ENCODE measurements around the gene CCDC85C. TPM values are rescaled to one million over a fixed set of nuclear protein-coding genes. Genes with fewer than 3 reads are reported as not detected.

Gene CCDC85C
- total and polyA plus RNA-seq, 2 of the 8 experiments (the other 6 are each of a cell fraction or from before 2014, with no cell fraction given): 16.8 to 35.8 TPM

- TF ChIP-seq, protein P1, sequence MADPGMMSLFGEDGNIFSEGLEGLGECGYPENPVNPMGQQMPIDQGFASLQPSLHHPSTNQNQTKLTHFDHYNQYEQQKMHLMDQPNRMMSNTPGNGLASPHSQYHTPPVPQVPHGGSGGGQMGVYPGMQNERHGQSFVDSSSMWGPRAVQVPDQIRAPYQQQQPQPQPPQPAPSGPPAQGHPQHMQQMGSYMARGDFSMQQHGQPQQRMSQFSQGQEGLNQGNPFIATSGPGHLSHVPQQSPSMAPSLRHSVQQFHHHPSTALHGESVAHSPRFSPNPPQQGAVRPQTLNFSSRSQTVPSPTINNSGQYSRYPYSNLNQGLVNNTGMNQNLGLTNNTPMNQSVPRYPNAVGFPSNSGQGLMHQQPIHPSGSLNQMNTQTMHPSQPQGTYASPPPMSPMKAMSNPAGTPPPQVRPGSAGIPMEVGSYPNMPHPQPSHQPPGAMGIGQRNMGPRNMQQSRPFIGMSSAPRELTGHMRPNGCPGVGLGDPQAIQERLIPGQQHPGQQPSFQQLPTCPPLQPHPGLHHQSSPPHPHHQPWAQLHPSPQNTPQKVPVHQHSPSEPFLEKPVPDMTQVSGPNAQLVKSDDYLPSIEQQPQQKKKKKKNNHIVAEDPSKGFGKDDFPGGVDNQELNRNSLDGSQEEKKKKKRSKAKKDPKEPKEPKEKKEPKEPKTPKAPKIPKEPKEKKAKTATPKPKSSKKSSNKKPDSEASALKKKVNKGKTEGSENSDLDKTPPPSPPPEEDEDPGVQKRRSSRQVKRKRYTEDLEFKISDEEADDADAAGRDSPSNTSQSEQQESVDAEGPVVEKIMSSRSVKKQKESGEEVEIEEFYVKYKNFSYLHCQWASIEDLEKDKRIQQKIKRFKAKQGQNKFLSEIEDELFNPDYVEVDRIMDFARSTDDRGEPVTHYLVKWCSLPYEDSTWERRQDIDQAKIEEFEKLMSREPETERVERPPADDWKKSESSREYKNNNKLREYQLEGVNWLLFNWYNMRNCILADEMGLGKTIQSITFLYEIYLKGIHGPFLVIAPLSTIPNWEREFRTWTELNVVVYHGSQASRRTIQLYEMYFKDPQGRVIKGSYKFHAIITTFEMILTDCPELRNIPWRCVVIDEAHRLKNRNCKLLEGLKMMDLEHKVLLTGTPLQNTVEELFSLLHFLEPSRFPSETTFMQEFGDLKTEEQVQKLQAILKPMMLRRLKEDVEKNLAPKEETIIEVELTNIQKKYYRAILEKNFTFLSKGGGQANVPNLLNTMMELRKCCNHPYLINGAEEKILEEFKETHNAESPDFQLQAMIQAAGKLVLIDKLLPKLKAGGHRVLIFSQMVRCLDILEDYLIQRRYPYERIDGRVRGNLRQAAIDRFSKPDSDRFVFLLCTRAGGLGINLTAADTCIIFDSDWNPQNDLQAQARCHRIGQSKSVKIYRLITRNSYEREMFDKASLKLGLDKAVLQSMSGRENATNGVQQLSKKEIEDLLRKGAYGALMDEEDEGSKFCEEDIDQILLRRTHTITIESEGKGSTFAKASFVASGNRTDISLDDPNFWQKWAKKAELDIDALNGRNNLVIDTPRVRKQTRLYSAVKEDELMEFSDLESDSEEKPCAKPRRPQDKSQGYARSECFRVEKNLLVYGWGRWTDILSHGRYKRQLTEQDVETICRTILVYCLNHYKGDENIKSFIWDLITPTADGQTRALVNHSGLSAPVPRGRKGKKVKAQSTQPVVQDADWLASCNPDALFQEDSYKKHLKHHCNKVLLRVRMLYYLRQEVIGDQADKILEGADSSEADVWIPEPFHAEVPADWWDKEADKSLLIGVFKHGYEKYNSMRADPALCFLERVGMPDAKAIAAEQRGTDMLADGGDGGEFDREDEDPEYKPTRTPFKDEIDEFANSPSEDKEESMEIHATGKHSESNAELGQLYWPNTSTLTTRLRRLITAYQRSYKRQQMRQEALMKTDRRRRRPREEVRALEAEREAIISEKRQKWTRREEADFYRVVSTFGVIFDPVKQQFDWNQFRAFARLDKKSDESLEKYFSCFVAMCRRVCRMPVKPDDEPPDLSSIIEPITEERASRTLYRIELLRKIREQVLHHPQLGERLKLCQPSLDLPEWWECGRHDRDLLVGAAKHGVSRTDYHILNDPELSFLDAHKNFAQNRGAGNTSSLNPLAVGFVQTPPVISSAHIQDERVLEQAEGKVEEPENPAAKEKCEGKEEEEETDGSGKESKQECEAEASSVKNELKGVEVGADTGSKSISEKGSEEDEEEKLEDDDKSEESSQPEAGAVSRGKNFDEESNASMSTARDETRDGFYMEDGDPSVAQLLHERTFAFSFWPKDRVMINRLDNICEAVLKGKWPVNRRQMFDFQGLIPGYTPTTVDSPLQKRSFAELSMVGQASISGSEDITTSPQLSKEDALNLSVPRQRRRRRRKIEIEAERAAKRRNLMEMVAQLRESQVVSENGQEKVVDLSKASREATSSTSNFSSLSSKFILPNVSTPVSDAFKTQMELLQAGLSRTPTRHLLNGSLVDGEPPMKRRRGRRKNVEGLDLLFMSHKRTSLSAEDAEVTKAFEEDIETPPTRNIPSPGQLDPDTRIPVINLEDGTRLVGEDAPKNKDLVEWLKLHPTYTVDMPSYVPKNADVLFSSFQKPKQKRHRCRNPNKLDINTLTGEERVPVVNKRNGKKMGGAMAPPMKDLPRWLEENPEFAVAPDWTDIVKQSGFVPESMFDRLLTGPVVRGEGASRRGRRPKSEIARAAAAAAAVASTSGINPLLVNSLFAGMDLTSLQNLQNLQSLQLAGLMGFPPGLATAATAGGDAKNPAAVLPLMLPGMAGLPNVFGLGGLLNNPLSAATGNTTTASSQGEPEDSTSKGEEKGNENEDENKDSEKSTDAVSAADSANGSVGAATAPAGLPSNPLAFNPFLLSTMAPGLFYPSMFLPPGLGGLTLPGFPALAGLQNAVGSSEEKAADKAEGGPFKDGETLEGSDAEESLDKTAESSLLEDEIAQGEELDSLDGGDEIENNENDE (IDR thresholded peaks at IDR 0.05; ENCODE audit: insufficient replicate concordance, low read length): no peak
- TF ChIP-seq FOSL1 (IDR thresholded peaks at IDR 0.05; ENCODE audit: insufficient read depth, low read depth, low read length): no peak
- no peak for TF ChIP-seq MAX (IDR thresholded peaks at IDR 0.05)
- no peak for TF ChIP-seq CREB1 (IDR thresholded peaks at IDR 0.05)
- TF ChIP-seq HDAC6 (IDR thresholded peaks at IDR 0.05; ENCODE audit: low read depth, low read length): no peak
- TF ChIP-seq JUND (IDR thresholded peaks at IDR 0.05; ENCODE audit: low read length): no peak
- no peak for TF ChIP-seq SUZ12 (IDR thresholded peaks at IDR 0.05; ENCODE audit: low read length)
- no peak for TF ChIP-seq TAF7 (optimal IDR thresholded peaks at IDR 0.05; ENCODE audit: borderline replicate concordance, low read depth, low read length)
- TF ChIP-seq TAF1 (IDR thresholded peaks at IDR 0.05; ENCODE audit: low read depth, low read length): no peak
- TF ChIP-seq SAP30 (IDR thresholded peaks at IDR 0.05; ENCODE audit: insufficient read depth, insufficient replicate concordance, low read length): no peak
- TF ChIP-seq BCL11A (IDR thresholded peaks at IDR 0.05; ENCODE audit: low read depth in 2 of 2, low read length in 2 of 2): no peak
- TF ChIP-seq ASH2L (IDR thresholded peaks at IDR 0.05; ENCODE audit: low read length): no peak
- no peak for TF ChIP-seq TEAD4 (IDR thresholded peaks at IDR 0.05; ENCODE audit: low read depth, low read length)
Measured at GRCh38 chr14:99576304-99576703, 27.7 kb downstream of the CCDC85C start (continued).

Measured in H1 (cell line).